K562 (cell line): ENCODE results near the gene FBXL13. TPM values are rescaled to one million over a fixed set of nuclear protein-coding genes. Genes with fewer than 3 reads are reported as not detected.

Experiments
- ATAC-seq: fragments of 200-7000 bp; cut with Tn5 transposase; 3 replicates; pipeline ENCODE4 v1.9.1; 2020; ENCODE audit warnings: moderate library complexity
- BruUV-seq: library from RNA; stranded (reverse); fragments of 400-500 nt; replicated peaks from 2 replicates; lab custom pipeline; 2021; lab: Mats Ljungman, UMichigan
- CTCF ChIA-PET: fragments of 300-600 bp; formaldehyde crosslinking; extraction: SDS; loops from one replicate; lab custom pipeline; 2021; ENCODE audit warnings: low intra/inter-chr PET ratio; lab: Yijun Ruan, JAX
- POLR2A ChIA-PET: fragments of 300-600, 350-650 bp; sonication (Branson Sonifier 250); formaldehyde crosslinking; extraction: SDS; loops from one replicate; lab custom pipeline; 2021; ENCODE audit warnings: antibody characterized with exemption, inconsistent platforms; lab: Yijun Ruan, JAX
- DNase-seq, 4 experiments: peaks; one replicate each; pipeline versions ENCODE4 v3.0.0 to v3.0.0-alpha.2; 2011 to 2018; ENCODE audit warnings: low spot score in 3 of 4, mixed read lengths in 3 of 4; ENCODE audit errors: extremely low read depth in 1 of 4
- FAIRE-seq: peaks from 2 replicates; lab custom pipeline; 2011; peaks lifted over from hg19 to GRCh38; lab: Jason Lieb, UNC
- H2AFZ ChIP-seq: 2 replicates; pipeline ENCODE4 v1.6.0; 2011; ENCODE audit warnings: low read depth, low read length, control low read depth, inconsistent platforms
- H3K27ac ChIP-seq: fragments of 200-600 bp; 3 replicates; pipeline ENCODE4 v1.8.0; 2011; ENCODE audit warnings: low read depth, mild to moderate bottlenecking, control low read depth, inconsistent platforms, low read length, moderate library complexity, mixed read lengths; ENCODE audit errors: extremely low read depth
- H3K27me3 ChIP-seq, 2 experiments: fragments of 300-600 bp in 1 of 2; 2 replicates in 1 of 2; 3 replicates in 1 of 2; pipeline versions ENCODE4 v1.6.0 to v1.8.0; 2011; ENCODE audit warnings: inconsistent platforms in 2 of 2, low read length in 2 of 2, mild to moderate bottlenecking in 1 of 2, mixed read lengths in 1 of 2, moderate library complexity in 1 of 2; ENCODE audit not compliant: control insufficient read depth in 2 of 2, insufficient read depth in 2 of 2
- H3K36me3 ChIP-seq: fragments of 300-600 bp; 3 replicates; pipeline ENCODE4 v1.8.0; 2011; ENCODE audit warnings: mild to moderate bottlenecking, low read length, inconsistent platforms; ENCODE audit not compliant: control insufficient read depth, insufficient read depth
- H3K4me1 ChIP-seq, 2 experiments: fragments of 200-600 bp in 1 of 2; replicated peaks in 1 of 2; 2 replicates in 1 of 2; 3 replicates in 1 of 2; pipeline versions ENCODE4 v1.5.1 to v1.8.0; 2011; ENCODE audit warnings: inconsistent platforms in 2 of 2, low read length in 2 of 2, mild to moderate bottlenecking in 1 of 2, mixed read lengths in 1 of 2, moderate library complexity in 1 of 2; ENCODE audit not compliant: control insufficient read depth in 2 of 2, insufficient read depth in 2 of 2
- H3K4me2 ChIP-seq: 2 replicates; pipeline ENCODE4 v1.6.1; 2011; ENCODE audit warnings: low read length, control low read depth, inconsistent platforms, mixed read lengths; ENCODE audit not compliant: insufficient read depth
- H3K4me3 ChIP-seq: fragments of 200-600 bp; sonication (generic), shearing (Covaris generic); 2 replicates; pipeline ENCODE4 v1.5.1; 2016; ENCODE audit warnings: control low read depth, inconsistent platforms
- H3K79me2 ChIP-seq: fragments of 200-600 bp; 3 replicates; pipeline ENCODE4 v1.8.0; 2011; ENCODE audit warnings: low read length, inconsistent platforms; ENCODE audit not compliant: control insufficient read depth, insufficient read depth
- H3K9ac ChIP-seq, 2 experiments: 2 replicates each; pipeline versions ENCODE4 v1.6.0 to v1.6.1; 2011; ENCODE audit warnings: low read depth in 2 of 2, low read length in 2 of 2, control low read depth in 1 of 2, inconsistent platforms in 1 of 2, mild to moderate bottlenecking in 1 of 2, mixed read lengths in 1 of 2; ENCODE audit not compliant: insufficient read depth in 1 of 2
- H3K9me1 ChIP-seq: one replicate; pipeline ENCODE4 v1.6.0; 2011; ENCODE audit warnings: inconsistent platforms, mild to moderate bottlenecking, low read length, moderate library complexity; ENCODE audit not compliant: control insufficient read depth, insufficient read depth
- H3K9me3 ChIP-seq: replicated peaks from 2 replicates; pipeline ENCODE4 v1.5.1; 2011; ENCODE audit warnings: low read depth, low read length, inconsistent platforms; ENCODE audit not compliant: control insufficient read depth, insufficient read depth
- H4K20me1 ChIP-seq: replicated peaks from 2 replicates; pipeline ENCODE4 v1.6.1; 2011; ENCODE audit warnings: low read length, inconsistent platforms, mixed read lengths; ENCODE audit not compliant: control insufficient read depth, insufficient read depth
- C11orf30 ChIP-seq: fragments of 450-650 bp; IDR thresholded peaks from 2 replicates; pipeline ENCODE4 v1.6.1; 2016; ENCODE audit warnings: low read depth, mild to moderate bottlenecking
- FIP1L1 ChIP-seq: fragments of 200-400 bp; formaldehyde crosslinking; IDR thresholded peaks from 2 replicates; pipeline ENCODE4 v1.6.1; 2018; ENCODE audit warnings: mild to moderate bottlenecking, low read depth, low read length; ENCODE audit not compliant: poor library complexity, severe bottlenecking
- HLTF ChIP-seq: fragments of 450-650 bp; IDR thresholded peaks from 2 replicates; pipeline ENCODE4 v1.6.1; 2016
- MIER1 ChIP-seq: fragments of 450-650 bp; IDR thresholded peaks from 2 replicates; pipeline ENCODE4 v1.6.1; 2016; ENCODE audit warnings: antibody characterized with exemption, mild to moderate bottlenecking, low read depth
- POLR3G ChIP-seq: IDR thresholded peaks from 2 replicates; pipeline ENCODE4 v1.6.1; 2011; ENCODE audit not compliant: insufficient read length, insufficient replicate concordance; ENCODE audit errors: extremely low read depth
- TCF7L2 ChIP-seq: fragments of 150-350 bp; IDR thresholded peaks from 2 replicates; pipeline ENCODE4 v1.6.1; 2016; ENCODE audit warnings: low read depth, mild to moderate bottlenecking, low read length, moderate library complexity
- ZEB2 ChIP-seq: fragments of 450-650 bp; IDR thresholded peaks from 2 replicates; pipeline ENCODE4 v1.6.1; 2016
- ZFP36 ChIP-seq: fragments of 150-350 bp; IDR thresholded peaks from 2 replicates; pipeline ENCODE4 v1.6.1; 2018; ENCODE audit warnings: low read length, low read depth; ENCODE audit not compliant: partially characterized antibody
- ZNF133 ChIP-seq: fragments of 250-450 bp; sonication (Bioruptor Pico); IDR thresholded peaks from 2 replicates; pipeline ENCODE4 v1.4.0; 2020; ENCODE audit warnings: mild to moderate bottlenecking
- ZNF57 ChIP-seq: fragments of 450-650 bp; formaldehyde crosslinking; IDR thresholded peaks from 2 replicates; pipeline ENCODE4 v1.4.0; 2020; ENCODE audit warnings: mild to moderate bottlenecking, moderate library complexity
- WGBS: fragments of 100-300 bp; shearing (Covaris generic); methylation state at CpG from one replicate; pipeline ENCODE4 v1.1.6; 2016; ENCODE audit warnings: low coverage, mixed read lengths; ENCODE audit not compliant: insufficient coverage; ENCODE audit errors: missing lambda C conversion rate; 5-methylcytosine and 5-hydroxymethylcytosine counted together
- in situ Hi-C: fragments of 300-500 bp; cut with MboI; formaldehyde crosslinking; loops from 4 replicates; pipeline ENCODE4 v1.15.0; 2018; ENCODE audit warnings: inconsistent platforms, mixed read lengths
- intact Hi-C: fragments of 100-400 bp; cut with micrococcal nuclease; formaldehyde crosslinking; loops from 2 replicates; pipeline ENCODE4 v1.14.2; 2022
- polyA plus RNA-seq, 8 experiments: library from polyadenylated mRNA; depleted of rRNA in 4 of 8; stranded (reverse) in 5 of 8; unstranded in 3 of 8; fragments of >200 nt; fragmentation: Nextera tagmentation in 2 of 8; fragmentation: Illumina TruSeq in 1 of 8; extraction: Ambion mirVana in 2 of 8; extraction: Trizol in 1 of 8; gene quantifications; 2 replicates each; pipeline versions ENCODE4 v1.2.1 to v1.2.3, GENCODE V29; 2011 to 2014; ENCODE audit warnings: inconsistent platforms in 1 of 8, missing spikeins in 1 of 8
- total RNA-seq, 7 experiments: library from RNA; depleted of rRNA in 6 of 7; stranded (reverse); fragments of >200 nt in 6 of 7; fragmentation: Illumina TruSeq in 2 of 7; extraction: Trizol in 2 of 7; gene quantifications; 2 replicates each; pipeline versions ENCODE4 v1.2.1 to v1.2.3, GENCODE V29; 2011 to 2021; ENCODE audit warnings: low replicate concordance in 1 of 7
- TF ChIP-seq, protein P1 (sequence below): fragments of 450-650 bp; IDR thresholded peaks from 2 replicates; pipeline ENCODE4 v1.6.1; 2017; ENCODE audit warnings: antibody characterized with exemption
- TF ChIP-seq, protein P2 (sequence below): sonication (generic); formaldehyde crosslinking; IDR thresholded peaks from 2 replicates; pipeline ENCODE4 v1.9.0; 2022; ENCODE audit warnings: mild to moderate bottlenecking, missing genetic modification reagents
- TF ChIP-seq, protein P3 (sequence below): fragments of 250-450 bp; sonication (Bioruptor Pico); IDR thresholded peaks from 2 replicates; pipeline ENCODE4 v1.9.0; 2021; ENCODE audit warnings: mild to moderate bottlenecking

FBXL13 gene
- total and polyA plus RNA-seq, 9 of the 15 experiments (the other 6 are each of a cell fraction or from before 2014, with no cell fraction given), result 16.3 to 55.0 (median 25.4) TPM

DNA sequence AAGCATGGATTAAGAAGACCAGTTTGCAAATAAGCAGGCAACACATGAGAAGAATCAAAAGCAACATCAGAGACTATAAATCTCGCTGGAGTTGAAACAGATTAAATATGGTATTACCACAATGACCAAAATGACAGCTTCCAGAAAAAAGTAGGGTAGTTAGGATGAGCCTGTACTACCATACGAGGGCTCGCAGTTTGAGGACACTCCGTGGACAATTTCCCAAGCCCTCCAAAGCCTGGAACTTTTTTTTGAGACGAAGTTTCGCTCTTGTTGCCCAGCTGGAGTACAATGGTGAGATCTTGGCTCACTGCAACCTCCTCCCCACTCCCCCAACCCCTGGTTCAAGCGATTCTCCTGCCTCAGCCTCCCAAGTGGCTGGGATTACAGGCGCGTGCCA, 160.8 kb downstream of the FBXL13 start:
- Histone ChIP-seq H3K4me3 (no peak overlapping the region), H3K9ac (no peak overlapping the region), H3K27me3 (no peaks in the 10 kb centered on the region), H4K20me1 (no peaks in the 10 kb centered on the region), H2AFZ (no peak overlapping the region), H3K36me3 (peaks cover 67% of the 10 kb centered on the region), H3K9me3 (peaks cover 11% of the 10 kb centered on the region), H3K79me2 (no peaks in the 10 kb centered on the region), H3K4me2 (no peak overlapping the region), H3K27ac (no peak overlapping the region), H3K9me1 (no peaks in the 10 kb centered on the region), H3K4me1 (no peaks in the 10 kb centered on the region)
- in situ Hi-C loops (no loop called here), intact Hi-C loops (no loop called here)
- no peak for ATAC-seq
- POLR2A ChIA-PET, result no interaction called here
- no peak for TF ChIP-seq C11orf30
- no peak for TF ChIP-seq ZNF57 (CRISPR knock-in tag)
- TF ChIP-seq, protein P1, sequence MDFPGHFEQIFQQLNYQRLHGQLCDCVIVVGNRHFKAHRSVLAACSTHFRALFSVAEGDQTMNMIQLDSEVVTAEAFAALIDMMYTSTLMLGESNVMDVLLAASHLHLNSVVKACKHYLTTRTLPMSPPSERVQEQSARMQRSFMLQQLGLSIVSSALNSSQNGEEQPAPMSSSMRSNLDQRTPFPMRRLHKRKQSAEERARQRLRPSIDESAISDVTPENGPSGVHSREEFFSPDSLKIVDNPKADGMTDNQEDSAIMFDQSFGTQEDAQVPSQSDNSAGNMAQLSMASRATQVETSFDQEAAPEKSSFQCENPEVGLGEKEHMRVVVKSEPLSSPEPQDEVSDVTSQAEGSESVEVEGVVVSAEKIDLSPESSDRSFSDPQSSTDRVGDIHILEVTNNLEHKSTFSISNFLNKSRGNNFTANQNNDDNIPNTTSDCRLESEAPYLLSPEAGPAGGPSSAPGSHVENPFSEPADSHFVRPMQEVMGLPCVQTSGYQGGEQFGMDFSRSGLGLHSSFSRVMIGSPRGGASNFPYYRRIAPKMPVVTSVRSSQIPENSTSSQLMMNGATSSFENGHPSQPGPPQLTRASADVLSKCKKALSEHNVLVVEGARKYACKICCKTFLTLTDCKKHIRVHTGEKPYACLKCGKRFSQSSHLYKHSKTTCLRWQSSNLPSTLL, result no peak
- TF ChIP-seq MIER1, result no peak
- TF ChIP-seq TCF7L2, result no peak
- TF ChIP-seq HLTF, result no peak
- no peak for TF ChIP-seq ZEB2
- no peak for TF ChIP-seq ZFP36
- TF ChIP-seq, protein P2, sequence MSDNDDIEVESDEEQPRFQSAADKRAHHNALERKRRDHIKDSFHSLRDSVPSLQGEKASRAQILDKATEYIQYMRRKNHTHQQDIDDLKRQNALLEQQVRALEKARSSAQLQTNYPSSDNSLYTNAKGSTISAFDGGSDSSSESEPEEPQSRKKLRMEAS (CRISPR knock-in tag), result no peak
- TF ChIP-seq FIP1L1, result no peak
- TF ChIP-seq, protein P3, sequence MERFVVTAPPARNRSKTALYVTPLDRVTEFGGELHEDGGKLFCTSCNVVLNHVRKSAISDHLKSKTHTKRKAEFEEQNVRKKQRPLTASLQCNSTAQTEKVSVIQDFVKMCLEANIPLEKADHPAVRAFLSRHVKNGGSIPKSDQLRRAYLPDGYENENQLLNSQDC (CRISPR knock-in tag), result no peak
- TF ChIP-seq POLR3G, result no peak
- no peak for TF ChIP-seq ZNF133 (CRISPR knock-in tag)
- CTCF ChIA-PET, result no interaction called here
- no TSS peak for BruUV-seq
- FAIRE-seq, result no peak
- DNase-seq, result no peak
- 93% methylated on average over 9 of the region's 9 CpGs for WGBS
